Esophagus squamous epithelium (tissue), 5 donors: ENCODE results near the gene SPECC1. TPM values are rescaled to one million over a fixed set of nuclear protein-coding genes. Genes with fewer than 3 reads are reported as not detected.

Source experiments
- DNase-seq: peaks from one replicate; lab custom pipeline; 2025; lab: John Stamatoyannopoulos, UW
- H3K27ac ChIP-seq, 4 donors: fragments of 200-600 bp; sonication (generic); one replicate each; pipeline ENCODE4 v1.5.1; 2016 to 2019; ENCODE audit warnings: mild to moderate bottlenecking in 1 of 4
- H3K27me3 ChIP-seq, 4 donors: fragments of 200-600 bp; sonication (generic); 1 replicate in 3 of 4; 2 replicates in 1 of 4; pipeline versions ENCODE4 v1.5.1 to v1.6.0; 2017 to 2021; ENCODE audit warnings: antibody characterized with exemption in 1 of 4
- H3K36me3 ChIP-seq, 3 donors: fragments of 200-600 bp; sonication (generic); one replicate each; pipeline ENCODE4 v1.5.1; 2016 to 2019
- H3K4me1 ChIP-seq, 3 donors: fragments of 200-600 bp; sonication (generic); one replicate each; pipeline ENCODE4 v1.5.1; 2017 to 2019
- H3K4me3 ChIP-seq, 4 donors: fragments of 200-600 bp; sonication (generic); 1 replicate in 3 of 4; 2 replicates in 1 of 4; pipeline ENCODE4 v1.5.1; 2016 to 2019; ENCODE audit warnings: mild to moderate bottlenecking in 2 of 4, moderate library complexity in 1 of 4
- H3K9me3 ChIP-seq, 3 donors: fragments of 200-600 bp; sonication (generic); one replicate each; pipeline ENCODE4 v1.5.1; 2016 to 2019
- CTCF ChIP-seq, 6 experiments: fragments of 450-650 bp in 4 of 6; fragments of 200-600 bp in 2 of 6; sonication (generic) in 2 of 6; IDR thresholded peaks; one replicate each; pipeline ENCODE4 v1.5.1; 2016 to 2019; ENCODE audit warnings: antibody characterized with exemption in 6 of 6, mild to moderate bottlenecking in 4 of 6, moderate library complexity in 4 of 6
- POLR2A ChIP-seq, 4 donors: fragments of 450-650 bp; IDR thresholded peaks; one replicate each; pipeline ENCODE4 v1.6.1; 2017; ENCODE audit warnings: antibody characterized with exemption in 4 of 4, mild to moderate bottlenecking in 4 of 4, moderate library complexity in 3 of 4
- WGBS, 2 donors: methylation state at CpG; one replicate each; pipeline ENCODE4 v1.1.5; 2018; 5-methylcytosine and 5-hydroxymethylcytosine counted together
- intact Hi-C: fragments of 100-400 bp; cut with DNase I; formaldehyde crosslinking; loops from one replicate; pipeline ENCODE4 v1.15.0; 2022
- total RNA-seq, 4 donors: library from RNA; depleted of rRNA; stranded (reverse); fragments of >200 nt; gene quantifications; one replicate each; pipeline ENCODE4 v1.1.0, GENCODE V29; 2016
- donor health status: DM: yes; HTN: yes; CAD: no.

SPECC1 gene
- total RNA-seq, 4 donors from 2014 or later, result 13.8 to 29.6 (median 19.0) TPM

GRCh38 chr17:20208717-20209116 lies 199.6 kb downstream of the SPECC1 start:
- no peak overlapping the region for H3K4me3 ChIP-seq
- no peak for DNase-seq
- H3K4me1 ChIP-seq, result peaks cover 0 to 26% (median 8%) of the 10 kb centered on the region in 3 donors
- no peaks in the 10 kb centered on the region for H3K27me3 ChIP-seq
- intact Hi-C loops, result no loop called here
- no peak for TF ChIP-seq CTCF (IDR thresholded peaks at IDR 0.05)
- no peak for TF ChIP-seq POLR2A (IDR thresholded peaks at IDR 0.05)
- no peaks in the 10 kb centered on the region for H3K9me3 ChIP-seq
- WGBS, 2 donors, result 68 to 71% methylated on average over 3 of the region's 3 CpGs
- peaks cover 0 to 5% (median 0%) of the 10 kb centered on the region in 3 donors for H3K36me3 ChIP-seq
- no peak overlapping the region for H3K27ac ChIP-seq

GRCh38 chr17:20210180-20210579 lies 201.0 kb downstream of the SPECC1 start:
- Histone ChIP-seq H3K4me3 (no peak overlapping the region), H3K36me3 (peaks cover 0 to 5% (median 0%) of the 10 kb centered on the region in 3 donors), H3K27me3 (no peaks in the 10 kb centered on the region), H3K9me3 (no peaks in the 10 kb centered on the region), H3K27ac (no peak overlapping the region), H3K4me1 (peaks cover 0 to 26% (median 8%) of the 10 kb centered on the region in 3 donors)
- intact Hi-C loops, result no loop called here
- DNase-seq, result no peak
- TF ChIP-seq POLR2A (IDR thresholded peaks at IDR 0.05) (no peak), CTCF (IDR thresholded peaks at IDR 0.05) (no peak)
- WGBS, 2 donors, result 89 to 92% methylated on average over 2 to 4 of the region's 4 CpGs

GRCh38 chr17:20210614-20211013 lies 201.5 kb downstream of the SPECC1 start:
- DNase-seq, result no peak
- H3K4me3 ChIP-seq, result no peak overlapping the region
- H3K27me3 ChIP-seq, result no peaks in the 10 kb centered on the region
- no peak overlapping the region for H3K27ac ChIP-seq
- H3K9me3 ChIP-seq, result no peaks in the 10 kb centered on the region
- WGBS, 2 donors, result 84 to 100% methylated on average over 2 to 6 of the region's 8 CpGs
- peaks cover 0 to 26% (median 8%) of the 10 kb centered on the region in 3 donors for H3K4me1 ChIP-seq
- no peak for TF ChIP-seq CTCF (IDR thresholded peaks at IDR 0.05)
- no peak for TF ChIP-seq POLR2A (IDR thresholded peaks at IDR 0.05)
- intact Hi-C loops, result no loop called here
- H3K36me3 ChIP-seq, result peaks cover 0 to 5% (median 0%) of the 10 kb centered on the region in 3 donors

- H3K4me3 ChIP-seq, result no peak overlapping the region
- peaks cover 0 to 20% (median 8%) of the 10 kb centered on the region in 3 donors for H3K4me1 ChIP-seq
- no peak for TF ChIP-seq CTCF (IDR thresholded peaks at IDR 0.05)
- no peak for TF ChIP-seq POLR2A (IDR thresholded peaks at IDR 0.05)
- WGBS, 2 donors, result 100% methylated on average over 2 of the region's 3 CpGs; no CpG with 5 or more reads in 1 of the 2 donors
- no peak overlapping the region for H3K27ac ChIP-seq
- H3K27me3 ChIP-seq, result no peaks in the 10 kb centered on the region
- no peaks in the 10 kb centered on the region for H3K9me3 ChIP-seq
- peaks cover 0 to 5% (median 0%) of the 10 kb centered on the region in 3 donors for H3K36me3 ChIP-seq
- no peak for DNase-seq
- intact Hi-C loops, result no loop called here
Observed at GRCh38 chr17:20211246-20211645, 202.1 kb downstream of the SPECC1 start.

- TF ChIP-seq POLR2A (IDR thresholded peaks at IDR 0.05) (no peak), CTCF (IDR thresholded peaks at IDR 0.05) (no peak)
- DNase-seq, result no peak
- no peak overlapping the region for H3K27ac ChIP-seq
- H3K4me1 ChIP-seq, result no peaks in the 10 kb centered on the region
- no peaks in the 10 kb centered on the region for H3K27me3 ChIP-seq
- H3K9me3 ChIP-seq, result no peaks in the 10 kb centered on the region
- H3K4me3 ChIP-seq, result no peak overlapping the region
- intact Hi-C loops, result no loop called here
- peaks cover 0 to 5% (median 0%) of the 10 kb centered on the region in 3 donors for H3K36me3 ChIP-seq
Observed at GRCh38 chr17:20213449-20213848, 204.3 kb downstream of the SPECC1 start.
